Measurements from ENCODE around the gene PANX3. TPM values are rescaled to one million over a fixed set of nuclear protein-coding genes. Genes with fewer than 3 reads are reported as not detected.
"Not testable (repeated sequence)": the region's sequence is repeated elsewhere in the genome, so short reads cannot be mapped to it uniquely, and the experiment has no call there.

PANX3 gene
- total and polyA plus RNA-seq, 5 donors from 2014 or later = not detected

DNA sequence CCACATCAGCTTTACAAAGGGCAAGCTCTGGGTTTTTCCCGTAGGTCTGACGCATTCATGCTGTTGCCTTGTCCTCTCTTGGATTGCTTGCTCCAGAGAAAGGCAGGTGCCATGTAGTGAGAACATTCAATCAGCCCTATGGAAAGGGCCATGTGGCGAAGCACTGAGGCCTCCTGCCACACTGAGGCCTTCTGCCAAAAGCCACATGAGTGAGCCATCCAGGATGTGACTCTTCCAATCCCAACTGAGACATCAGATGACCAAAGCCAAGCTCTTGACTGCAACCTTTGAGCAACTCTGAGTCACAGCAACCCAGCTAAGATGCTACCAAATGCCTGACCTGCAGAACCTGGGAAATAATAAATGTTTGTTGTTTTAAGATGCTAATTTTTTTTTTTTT is 9.0 kb upstream of the PANX3 start:
- no peak for ATAC-seq (ENCODE audit: low read depth in 2 of 2)
- H3K4me1 Mint-ChIP-seq = no peaks in the 10 kb centered on the region

DNA sequence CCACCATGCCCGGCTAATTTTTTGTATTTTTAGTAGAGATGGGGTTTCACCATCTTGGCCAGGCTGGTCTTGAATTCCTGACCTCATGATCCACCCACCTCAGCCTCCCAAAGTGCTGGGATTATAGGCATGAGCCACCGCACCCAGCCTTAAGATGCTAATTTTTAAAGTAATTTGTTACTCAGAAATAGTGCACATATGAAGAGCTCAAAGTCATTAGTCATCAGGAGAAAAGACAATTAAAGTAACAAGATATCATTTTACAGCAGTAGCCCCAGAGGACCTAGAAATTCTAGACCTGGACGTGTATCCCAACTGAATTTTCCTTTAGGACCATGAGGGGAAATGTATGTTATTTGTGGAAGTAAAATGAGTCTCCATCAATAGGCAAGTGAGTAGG is 8.5 kb upstream of the PANX3 start:
- H3K9me3 Mint-ChIP-seq; DNase-seq; H3K36me3 Mint-ChIP-seq; H3K4me3 ChIP-seq (ENCODE audit: low read depth, low read length); H3K4me1 ChIP-seq (ENCODE audit: control insufficient read depth, insufficient read depth, low read length, poor library complexity, severe bottlenecking); ATAC-seq (ENCODE audit: low read depth in 2 of 2); H3K36me3 ChIP-seq (ENCODE audit: control insufficient read depth, insufficient read depth, low read length); H3K4me3 Mint-ChIP-seq; H3K27ac Mint-ChIP-seq; H3K27ac ChIP-seq (ENCODE audit: insufficient read depth, low read length, poor library complexity, severe bottlenecking); H3K27me3 ChIP-seq (ENCODE audit: control insufficient read depth, insufficient read depth, low read length); H3K9me3 ChIP-seq (ENCODE audit: control insufficient read depth in 2 of 2, low read length in 2 of 2); H3K4me1 Mint-ChIP-seq: not testable (repeated sequence)
- H3K27me3 Mint-ChIP-seq = peaks cover 10% of the 10 kb centered on the region

More for the DNA sequence above, 9.0 kb upstream of the PANX3 start:
- H3K36me3 ChIP-seq (ENCODE audit: control insufficient read depth, insufficient read depth, low read length) = no peaks in the 10 kb centered on the region
- no peaks in the 10 kb centered on the region for H3K4me1 ChIP-seq (ENCODE audit: control insufficient read depth, insufficient read depth, low read length, poor library complexity, severe bottlenecking)
- no peak overlapping the region for H3K4me3 ChIP-seq (ENCODE audit: low read depth, low read length)
- no peaks in the 10 kb centered on the region for H3K9me3 ChIP-seq (ENCODE audit: control insufficient read depth in 2 of 2, low read length in 2 of 2)
- no peak overlapping the region for H3K27ac ChIP-seq (ENCODE audit: insufficient read depth, low read length, poor library complexity, severe bottlenecking)
- H3K27me3 Mint-ChIP-seq = peaks cover 10% of the 10 kb centered on the region
- H3K27me3 ChIP-seq (ENCODE audit: control insufficient read depth, insufficient read depth, low read length) = peaks cover 9% of the 10 kb centered on the region
- peaks cover 0 to 3% (median 0%) of the 10 kb centered on the region in 7 donors for H3K9me3 Mint-ChIP-seq
- H3K27ac Mint-ChIP-seq = no peak overlapping the region
- DNase-seq = no peak
- H3K4me3 Mint-ChIP-seq = no peak overlapping the region
- no peaks in the 10 kb centered on the region for H3K36me3 Mint-ChIP-seq

DNA sequence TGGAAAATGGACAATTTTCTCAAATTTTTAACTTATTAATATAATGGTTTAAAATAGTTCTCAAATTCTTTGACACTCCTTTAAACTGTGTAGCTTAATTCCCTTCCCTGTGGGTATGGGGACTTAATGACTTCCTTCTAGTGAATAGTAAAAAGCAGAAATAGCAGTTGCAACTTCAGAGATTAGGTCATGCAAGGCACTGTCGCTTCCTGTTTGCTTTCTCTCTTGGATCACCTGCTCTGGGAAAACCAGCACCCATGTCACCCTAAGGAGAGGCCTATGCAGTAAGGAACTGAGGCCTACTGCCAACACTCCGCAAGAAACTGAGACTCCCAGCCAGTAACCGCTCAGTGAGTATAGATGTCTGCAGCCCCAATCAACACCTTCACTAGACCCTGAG is 5.5 kb upstream of the PANX3 start:
- Mint-ChIP-seq H3K9me3 (no peaks in the 10 kb centered on the region), H3K4me1 (no peaks in the 10 kb centered on the region), H3K36me3 (no peaks in the 10 kb centered on the region), H3K4me3 (no peak overlapping the region), H3K27me3 (peaks cover 8% of the 10 kb centered on the region), H3K27ac (no peak overlapping the region)
- no peak for DNase-seq
- ATAC-seq (ENCODE audit: low read depth in 2 of 2) = no peak
- no peaks in the 10 kb centered on the region for H3K36me3 ChIP-seq (ENCODE audit: control insufficient read depth, insufficient read depth, low read length)
- H3K4me3 ChIP-seq (ENCODE audit: low read depth, low read length) = no peak overlapping the region
- peaks cover 5% of the 10 kb centered on the region for H3K27me3 ChIP-seq (ENCODE audit: control insufficient read depth, insufficient read depth, low read length)
- no peaks in the 10 kb centered on the region for H3K9me3 ChIP-seq (ENCODE audit: control insufficient read depth in 2 of 2, low read length in 2 of 2)
- no peak overlapping the region for H3K27ac ChIP-seq (ENCODE audit: insufficient read depth, low read length, poor library complexity, severe bottlenecking)
- no peaks in the 10 kb centered on the region for H3K4me1 ChIP-seq (ENCODE audit: control insufficient read depth, insufficient read depth, low read length, poor library complexity, severe bottlenecking)

DNA sequence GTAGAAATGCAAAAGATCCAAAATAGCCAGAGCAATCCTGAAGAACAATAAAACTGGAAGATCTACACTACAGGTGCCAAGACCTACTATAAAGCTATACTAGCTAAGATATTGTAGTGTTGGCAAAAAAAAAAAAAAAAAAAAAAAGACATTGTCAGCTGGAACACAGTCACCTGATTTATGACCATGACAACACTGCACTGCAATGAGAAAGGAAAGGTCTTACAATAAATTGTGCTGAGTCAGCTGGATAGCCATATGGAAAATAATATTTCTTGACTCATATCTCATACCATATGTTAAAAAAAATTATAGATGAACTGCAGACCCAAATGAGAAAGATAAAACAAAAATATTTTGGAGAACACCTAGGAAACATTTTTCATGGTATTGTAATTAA is 3.1 kb upstream of the PANX3 start:
- no peak overlapping the region for H3K27ac ChIP-seq (ENCODE audit: insufficient read depth, low read length, poor library complexity, severe bottlenecking)
- peaks cover 6% of the 10 kb centered on the region for H3K27me3 Mint-ChIP-seq
- no peaks in the 10 kb centered on the region for H3K9me3 Mint-ChIP-seq
- no peak for DNase-seq
- no peaks in the 10 kb centered on the region for H3K36me3 Mint-ChIP-seq
- H3K4me3 ChIP-seq (ENCODE audit: low read depth, low read length) = no peak overlapping the region
- no peak overlapping the region for H3K4me3 Mint-ChIP-seq
- H3K36me3 ChIP-seq (ENCODE audit: control insufficient read depth, insufficient read depth, low read length) = no peaks in the 10 kb centered on the region
- no peak for ATAC-seq (ENCODE audit: low read depth in 2 of 2)
- H3K9me3 ChIP-seq (ENCODE audit: control insufficient read depth in 2 of 2, low read length in 2 of 2) = no peaks in the 10 kb centered on the region
- no peaks in the 10 kb centered on the region for H3K4me1 ChIP-seq (ENCODE audit: control insufficient read depth, insufficient read depth, low read length, poor library complexity, severe bottlenecking)
- H3K27ac Mint-ChIP-seq = no peak overlapping the region
- H3K4me1 Mint-ChIP-seq = peaks cover 0 to 6% (median 3%) of the 10 kb centered on the region in 4 donors
- H3K27me3 ChIP-seq (ENCODE audit: control insufficient read depth, insufficient read depth, low read length) = no peaks in the 10 kb centered on the region

DNA sequence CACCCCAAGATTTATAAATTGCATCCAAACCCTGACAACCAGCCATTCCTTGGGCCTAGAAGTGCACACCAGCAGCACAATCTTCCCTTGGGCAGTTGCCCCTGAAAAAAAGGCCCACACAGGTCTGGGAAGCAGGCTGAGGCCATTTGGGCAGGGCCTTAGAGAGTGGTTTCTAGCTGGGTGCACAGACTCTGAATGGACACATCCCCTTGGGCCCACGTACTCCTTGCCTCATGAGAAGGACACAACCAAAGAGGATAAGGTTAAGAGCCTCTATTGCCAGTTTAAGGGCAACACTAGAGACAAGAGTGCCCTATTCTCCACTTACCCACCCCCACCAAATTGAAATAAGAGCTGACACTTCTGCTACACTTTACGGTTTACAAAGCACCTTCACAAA is 933 bp upstream of the PANX3 start:
- Histone ChIP-seq H3K36me3 (ENCODE audit: control insufficient read depth, insufficient read depth, low read length) (no peaks in the 10 kb centered on the region), H3K27ac (ENCODE audit: insufficient read depth, low read length, poor library complexity, severe bottlenecking) (no peak overlapping the region), H3K9me3 (ENCODE audit: control insufficient read depth in 2 of 2, low read length in 2 of 2) (no peaks in the 10 kb centered on the region), H3K27me3 (ENCODE audit: control insufficient read depth, insufficient read depth, low read length) (no peaks in the 10 kb centered on the region), H3K4me3 (ENCODE audit: low read depth, low read length) (no peak overlapping the region), H3K4me1 (ENCODE audit: control insufficient read depth, insufficient read depth, low read length, poor library complexity, severe bottlenecking) (no peaks in the 10 kb centered on the region)
- Mint-ChIP-seq H3K27me3 (peaks cover 12% of the 10 kb centered on the region), H3K4me1 (peaks cover 0 to 6% (median 3%) of the 10 kb centered on the region in 4 donors), H3K27ac (peak overlapping the region in 1 of 3 donors; percentile 29), H3K9me3 (no peaks in the 10 kb centered on the region), H3K4me3 (no peak overlapping the region), H3K36me3 (no peaks in the 10 kb centered on the region)
- ATAC-seq (ENCODE audit: low read depth in 2 of 2) = no peak
- DNase-seq = no peak

DNA sequence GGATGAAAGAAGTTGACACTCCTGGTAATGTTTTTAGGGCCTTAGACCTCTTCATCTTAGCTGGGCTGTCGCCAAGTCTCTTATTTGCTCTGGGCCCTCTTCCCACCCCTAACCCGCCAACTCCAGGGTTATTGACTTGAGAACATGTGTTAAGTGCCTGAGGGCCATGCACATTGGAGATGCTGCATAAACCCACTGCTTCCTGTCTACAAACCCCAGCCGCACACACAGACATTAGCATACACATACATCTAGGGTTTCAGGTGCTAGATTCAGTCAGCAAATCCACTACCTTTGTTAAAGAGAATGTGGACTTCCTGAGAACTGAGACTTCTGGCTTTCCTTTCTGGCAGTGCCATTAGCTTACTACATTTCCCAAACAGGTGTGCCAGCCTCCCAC is 817 bp downstream of the PANX3 start:
- H3K9me3 Mint-ChIP-seq = no peaks in the 10 kb centered on the region
- peak in 1 of 3 donors; percentile 48 for DNase-seq
- no peaks in the 10 kb centered on the region for H3K9me3 ChIP-seq (ENCODE audit: control insufficient read depth in 2 of 2, low read length in 2 of 2)
- no peaks in the 10 kb centered on the region for H3K4me1 ChIP-seq (ENCODE audit: control insufficient read depth, insufficient read depth, low read length, poor library complexity, severe bottlenecking)
- peaks cover 0 to 6% (median 3%) of the 10 kb centered on the region in 4 donors for H3K4me1 Mint-ChIP-seq
- H3K36me3 ChIP-seq (ENCODE audit: control insufficient read depth, insufficient read depth, low read length) = no peaks in the 10 kb centered on the region
- H3K4me3 ChIP-seq (ENCODE audit: low read depth, low read length) = no peak overlapping the region
- no peak overlapping the region for H3K27ac ChIP-seq (ENCODE audit: insufficient read depth, low read length, poor library complexity, severe bottlenecking)
- H3K27me3 Mint-ChIP-seq = peaks cover 9% of the 10 kb centered on the region
- no peaks in the 10 kb centered on the region for H3K36me3 Mint-ChIP-seq
- no peaks in the 10 kb centered on the region for H3K27me3 ChIP-seq (ENCODE audit: control insufficient read depth, insufficient read depth, low read length)
- H3K4me3 Mint-ChIP-seq = no peak overlapping the region
- ATAC-seq (ENCODE audit: low read depth in 2 of 2) = peak in 1 of 2 donors; percentile 37
- peak overlapping the region in 1 of 3 donors; percentile 13 for H3K27ac Mint-ChIP-seq

DNA sequence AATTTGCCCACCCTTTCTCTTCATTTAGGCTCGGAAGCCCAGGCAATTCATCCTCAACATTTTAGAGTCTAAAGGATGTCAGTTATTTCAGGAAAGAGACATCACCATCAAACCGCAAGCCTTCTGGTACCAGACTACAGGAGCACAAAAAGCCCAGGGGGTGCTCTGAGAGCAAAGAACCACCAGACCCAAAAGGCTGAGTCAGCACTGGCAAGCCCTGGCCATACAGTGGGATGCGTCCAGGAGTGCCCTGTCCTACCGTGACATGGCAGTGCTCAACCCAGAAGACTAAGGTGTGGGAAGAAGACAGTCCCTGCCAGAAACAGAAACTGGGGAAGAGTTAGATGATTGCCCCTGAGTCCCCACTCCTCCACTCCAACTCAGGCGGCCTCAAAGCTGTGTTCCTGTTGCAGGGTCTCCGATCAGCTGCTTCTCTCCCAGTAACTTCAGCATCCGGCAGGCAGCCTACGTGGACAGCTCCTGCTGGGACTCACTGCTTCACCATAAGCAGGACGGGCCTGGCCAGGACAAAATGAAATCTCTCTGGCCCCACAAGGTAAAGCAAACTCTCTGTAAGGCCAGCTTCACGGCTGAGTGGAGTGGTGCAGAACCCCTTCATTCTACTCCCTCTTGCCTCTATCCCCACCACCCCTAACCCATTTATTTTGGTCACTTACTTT is 1.5 kb downstream of the PANX3 start:
- DNase-seq (no peak), ATAC-seq (ENCODE audit: low read depth in 2 of 2) (no peak)
- no peaks in the 10 kb centered on the region for H3K36me3 Mint-ChIP-seq
- no peak overlapping the region for H3K27ac Mint-ChIP-seq
- Histone ChIP-seq H3K36me3 (ENCODE audit: control insufficient read depth, insufficient read depth, low read length) (no peaks in the 10 kb centered on the region), H3K27me3 (ENCODE audit: control insufficient read depth, insufficient read depth, low read length) (no peaks in the 10 kb centered on the region), H3K9me3 (ENCODE audit: control insufficient read depth in 2 of 2, low read length in 2 of 2) (no peaks in the 10 kb centered on the region), H3K4me3 (ENCODE audit: low read depth, low read length) (no peak overlapping the region), H3K27ac (ENCODE audit: insufficient read depth, low read length, poor library complexity, severe bottlenecking) (no peak overlapping the region), H3K4me1 (ENCODE audit: control insufficient read depth, insufficient read depth, low read length, poor library complexity, severe bottlenecking) (no peaks in the 10 kb centered on the region)
- H3K9me3 Mint-ChIP-seq = no peaks in the 10 kb centered on the region
- peaks cover 0 to 6% (median 4%) of the 10 kb centered on the region in 4 donors for H3K4me1 Mint-ChIP-seq
- H3K4me3 Mint-ChIP-seq = no peak overlapping the region
- H3K27me3 Mint-ChIP-seq = peaks cover 15% of the 10 kb centered on the region

DNA sequence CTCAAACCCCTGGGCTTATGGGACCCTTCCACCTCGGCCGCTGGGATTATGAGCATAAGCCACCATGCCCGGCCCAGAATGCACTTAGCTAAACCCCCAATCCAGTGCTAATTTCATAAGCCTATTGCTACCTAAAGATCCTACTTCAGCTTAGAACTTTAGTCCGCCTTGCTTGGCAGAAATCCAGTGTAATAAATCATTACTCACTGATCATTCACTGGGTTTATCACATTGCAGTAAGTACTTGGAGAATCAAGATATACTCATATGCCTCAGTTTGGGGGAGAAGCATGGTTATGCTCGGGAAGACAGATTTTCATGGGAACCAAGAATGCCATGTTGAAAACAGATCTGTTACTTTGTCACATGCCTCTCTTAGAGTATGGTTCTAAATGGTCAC is 7.6 kb downstream of the PANX3 start:
- no peaks in the 10 kb centered on the region for H3K9me3 ChIP-seq (ENCODE audit: control insufficient read depth in 2 of 2, low read length in 2 of 2)
- H3K4me3 Mint-ChIP-seq = no peak overlapping the region
- no peak for DNase-seq

More for the DNA sequence above, 7.6 kb downstream of the PANX3 start:
- no peak for ATAC-seq (ENCODE audit: low read depth in 2 of 2)
- Mint-ChIP-seq H3K27me3 (peaks cover 36% of the 10 kb centered on the region), H3K9me3 (no peaks in the 10 kb centered on the region), H3K27ac (no peak overlapping the region), H3K4me1 (peaks cover 8 to 25% (median 13%) of the 10 kb centered on the region in 4 donors), H3K36me3 (no peaks in the 10 kb centered on the region)
- H3K36me3 ChIP-seq (ENCODE audit: control insufficient read depth, insufficient read depth, low read length) = no peaks in the 10 kb centered on the region
- no peak overlapping the region for H3K4me3 ChIP-seq (ENCODE audit: low read depth, low read length)
- peaks cover 5% of the 10 kb centered on the region for H3K27me3 ChIP-seq (ENCODE audit: control insufficient read depth, insufficient read depth, low read length)
- no peak overlapping the region for H3K27ac ChIP-seq (ENCODE audit: insufficient read depth, low read length, poor library complexity, severe bottlenecking)
- peaks cover 4% of the 10 kb centered on the region for H3K4me1 ChIP-seq (ENCODE audit: control insufficient read depth, insufficient read depth, low read length, poor library complexity, severe bottlenecking)

Measured in CD4-positive, CD25-positive, alpha-beta regulatory T cell (primary cell).